Measurements from ENCODE around the gene KCNK3. TPM values are rescaled to one million over a fixed set of nuclear protein-coding genes. Genes with fewer than 3 reads are reported as not detected.

The KCNK3 gene
- total RNA-seq, 2 experiments from 2014 or later: not detected

DNA sequence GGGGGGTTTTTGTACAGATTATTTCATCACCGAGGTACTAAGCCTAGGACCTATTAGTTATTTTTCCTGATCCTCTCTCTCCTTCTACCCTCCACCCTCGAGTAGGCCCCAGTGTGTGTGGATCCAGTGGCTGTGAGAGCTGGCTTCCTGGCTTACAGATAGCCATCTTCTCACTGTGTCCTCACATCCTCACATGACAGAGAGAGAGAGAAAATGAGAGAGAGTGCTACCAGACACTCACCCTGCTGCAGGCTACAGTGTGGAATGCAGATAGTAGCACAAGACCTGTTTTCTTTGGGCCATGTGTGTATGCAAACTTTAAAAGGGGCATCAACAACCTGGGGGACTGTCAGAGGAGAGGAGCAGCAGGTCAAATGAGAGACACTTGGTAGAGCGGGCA is 9.5 kb downstream of the KCNK3 start:
- CTCF ChIA-PET (ENCODE audit: unreplicated experiment): no interaction called here

DNA sequence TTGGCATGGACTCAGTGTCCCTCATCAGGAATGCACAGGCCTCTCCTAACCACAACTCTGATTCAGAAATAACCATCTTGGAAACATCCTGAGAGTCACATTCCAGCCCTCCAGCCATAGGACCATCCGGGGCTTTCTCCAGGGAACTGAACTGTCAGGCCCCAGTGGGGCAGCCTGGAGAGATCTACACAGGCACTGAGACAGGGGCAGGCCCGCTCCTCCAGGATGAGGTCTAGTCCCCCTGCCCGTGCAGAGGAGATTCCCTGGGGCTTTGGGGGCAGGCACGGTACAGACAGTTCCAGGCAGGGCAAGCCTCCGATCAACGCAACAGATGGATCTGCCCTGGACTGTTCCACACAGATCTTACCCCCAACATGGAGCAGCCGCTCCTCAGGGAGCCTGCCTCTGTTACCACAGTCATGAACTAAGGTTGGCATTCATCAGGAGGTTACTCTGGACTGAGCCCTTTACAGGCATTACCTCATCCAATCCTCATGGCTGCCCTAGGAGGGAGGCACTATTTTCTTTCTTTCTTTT is 12.0 kb downstream of the KCNK3 start:
- no peaks in the 10 kb centered on the region for H4K20me1 ChIP-seq (ENCODE audit: insufficient read depth, low read length)
- H3K27ac ChIP-seq (ENCODE audit: low read depth, low read length, poor library complexity, severe bottlenecking): no peak overlapping the region
- H3K4me1 ChIP-seq (ENCODE audit: insufficient read depth, low read length, poor library complexity, severe bottlenecking): no peaks in the 10 kb centered on the region
- H3K4me2 ChIP-seq (ENCODE audit: low read length): no peak overlapping the region
- no peak for DNase-seq (ENCODE audit: low spot score)
- no peak overlapping the region for H2AFZ ChIP-seq (ENCODE audit: low read length)
- intact Hi-C loops (cut with micrococcal nuclease; ENCODE audit: unreplicated experiment): no loop called here
- POLR2A ChIA-PET: no interaction called here
- no peaks in the 10 kb centered on the region for H3K36me3 ChIP-seq (ENCODE audit: insufficient read depth, low read length)
- no peaks in the 10 kb centered on the region for H3K9me2 ChIP-seq (ENCODE audit: insufficient read depth, low read length)
- no peaks in the 10 kb centered on the region for H3K9me3 ChIP-seq (ENCODE audit: low read length)
- no peak for TF ChIP-seq EZH2phosphoT487 (IDR thresholded peaks at IDR 0.05; ENCODE audit: borderline replicate concordance, low read depth, low read length)
- no TSS peak for BruUV-seq (replicated peaks)
- H3K79me2 ChIP-seq (ENCODE audit: insufficient read depth, low read depth, low read length): no peaks in the 10 kb centered on the region
- CTCF ChIA-PET (ENCODE audit: unreplicated experiment): no interaction called here
- H3K4me3 ChIP-seq (ENCODE audit: low read depth, low read length, poor library complexity, severe bottlenecking): no peak overlapping the region

More for the DNA sequence above, 9.5 kb downstream of the KCNK3 start:
- intact Hi-C loops (cut with micrococcal nuclease; ENCODE audit: unreplicated experiment): no loop called here
- DNase-seq (ENCODE audit: low spot score): no peak
- Histone ChIP-seq H3K9me2 (ENCODE audit: insufficient read depth, low read length) (no peaks in the 10 kb centered on the region), H3K4me2 (ENCODE audit: low read length) (no peak overlapping the region), H3K27ac (ENCODE audit: low read depth, low read length, poor library complexity, severe bottlenecking) (no peak overlapping the region), H3K79me2 (ENCODE audit: insufficient read depth, low read depth, low read length) (no peaks in the 10 kb centered on the region), H3K9me3 (ENCODE audit: low read length) (no peaks in the 10 kb centered on the region), H3K36me3 (ENCODE audit: insufficient read depth, low read length) (no peaks in the 10 kb centered on the region), H2AFZ (ENCODE audit: low read length) (no peak overlapping the region), H3K4me3 (ENCODE audit: low read depth, low read length, poor library complexity, severe bottlenecking) (no peak overlapping the region), H4K20me1 (ENCODE audit: insufficient read depth, low read length) (no peaks in the 10 kb centered on the region), H3K4me1 (ENCODE audit: insufficient read depth, low read length, poor library complexity, severe bottlenecking) (no peaks in the 10 kb centered on the region)
- POLR2A ChIA-PET: interaction anchor here (0.7 kb wide), 1 partner anchor 206 kb away, joined by 3 read pairs; no protein-coding TSS in a partner anchor
- no TSS peak for BruUV-seq (replicated peaks)
- no peak for TF ChIP-seq EZH2phosphoT487 (IDR thresholded peaks at IDR 0.05; ENCODE audit: borderline replicate concordance, low read depth, low read length)
- TF ChIP-seq, protein P1, sequence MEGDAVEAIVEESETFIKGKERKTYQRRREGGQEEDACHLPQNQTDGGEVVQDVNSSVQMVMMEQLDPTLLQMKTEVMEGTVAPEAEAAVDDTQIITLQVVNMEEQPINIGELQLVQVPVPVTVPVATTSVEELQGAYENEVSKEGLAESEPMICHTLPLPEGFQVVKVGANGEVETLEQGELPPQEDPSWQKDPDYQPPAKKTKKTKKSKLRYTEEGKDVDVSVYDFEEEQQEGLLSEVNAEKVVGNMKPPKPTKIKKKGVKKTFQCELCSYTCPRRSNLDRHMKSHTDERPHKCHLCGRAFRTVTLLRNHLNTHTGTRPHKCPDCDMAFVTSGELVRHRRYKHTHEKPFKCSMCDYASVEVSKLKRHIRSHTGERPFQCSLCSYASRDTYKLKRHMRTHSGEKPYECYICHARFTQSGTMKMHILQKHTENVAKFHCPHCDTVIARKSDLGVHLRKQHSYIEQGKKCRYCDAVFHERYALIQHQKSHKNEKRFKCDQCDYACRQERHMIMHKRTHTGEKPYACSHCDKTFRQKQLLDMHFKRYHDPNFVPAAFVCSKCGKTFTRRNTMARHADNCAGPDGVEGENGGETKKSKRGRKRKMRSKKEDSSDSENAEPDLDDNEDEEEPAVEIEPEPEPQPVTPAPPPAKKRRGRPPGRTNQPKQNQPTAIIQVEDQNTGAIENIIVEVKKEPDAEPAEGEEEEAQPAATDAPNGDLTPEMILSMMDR (conservative IDR thresholded peaks at IDR 0.05; ENCODE audit: low read length): no peak

DNA sequence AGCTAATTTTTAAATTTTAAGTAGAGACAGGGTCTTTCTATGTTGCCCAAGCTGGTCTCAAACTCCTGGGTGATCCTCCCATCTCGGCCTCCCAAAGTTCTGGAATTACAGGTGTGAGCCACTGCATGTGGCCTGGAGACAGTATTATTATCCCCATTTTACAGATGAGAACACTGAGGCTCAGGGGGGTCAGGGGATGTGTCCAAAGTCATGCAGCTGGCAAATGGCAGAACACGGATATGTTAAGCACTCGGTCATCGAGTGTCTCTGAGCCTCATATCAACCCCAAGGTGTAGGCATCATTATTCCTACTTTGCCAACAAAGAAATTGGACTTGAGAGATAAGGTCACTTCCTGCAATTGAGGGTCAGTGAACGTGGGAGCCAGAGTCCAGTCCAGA is 12.6 kb downstream of the KCNK3 start:
- Histone ChIP-seq H3K36me3 (ENCODE audit: insufficient read depth, low read length) (no peaks in the 10 kb centered on the region), H3K4me1 (ENCODE audit: insufficient read depth, low read length, poor library complexity, severe bottlenecking) (no peaks in the 10 kb centered on the region), H3K79me2 (ENCODE audit: insufficient read depth, low read depth, low read length) (no peaks in the 10 kb centered on the region), H3K4me2 (ENCODE audit: low read length) (no peak overlapping the region), H3K27ac (ENCODE audit: low read depth, low read length, poor library complexity, severe bottlenecking) (no peak overlapping the region), H2AFZ (ENCODE audit: low read length) (no peak overlapping the region), H3K9me3 (ENCODE audit: low read length) (no peaks in the 10 kb centered on the region), H4K20me1 (ENCODE audit: insufficient read depth, low read length) (no peaks in the 10 kb centered on the region), H3K9me2 (ENCODE audit: insufficient read depth, low read length) (no peaks in the 10 kb centered on the region), H3K4me3 (ENCODE audit: low read depth, low read length, poor library complexity, severe bottlenecking) (no peak overlapping the region)
- ChIA-PET CTCF (ENCODE audit: unreplicated experiment) (no interaction called here), POLR2A (no interaction called here)
- no peak for DNase-seq (ENCODE audit: low spot score)
- no TSS peak for BruUV-seq (replicated peaks)
- intact Hi-C loops (cut with micrococcal nuclease; ENCODE audit: unreplicated experiment): no loop called here
- TF ChIP-seq, protein P1 (conservative IDR thresholded peaks at IDR 0.05; ENCODE audit: low read length): no peak
- no peak for TF ChIP-seq EZH2phosphoT487 (IDR thresholded peaks at IDR 0.05; ENCODE audit: borderline replicate concordance, low read depth, low read length)
